NCI-H2171 treated with DMSO at 0.1 percent for 48 hours (cell line): ENCODE data around the gene TMEM14A.
"Not testable (repeated sequence)": the region's sequence is repeated elsewhere in the genome, so short reads cannot be mapped to it uniquely, and the experiment has no call there.

Source experiments
- DNase-seq: peaks from one replicate; lab custom pipeline; 2025; lab: John Stamatoyannopoulos, UW

Gene TMEM14A, protein sequence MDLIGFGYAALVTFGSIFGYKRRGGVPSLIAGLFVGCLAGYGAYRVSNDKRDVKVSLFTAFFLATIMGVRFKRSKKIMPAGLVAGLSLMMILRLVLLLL

DNA sequence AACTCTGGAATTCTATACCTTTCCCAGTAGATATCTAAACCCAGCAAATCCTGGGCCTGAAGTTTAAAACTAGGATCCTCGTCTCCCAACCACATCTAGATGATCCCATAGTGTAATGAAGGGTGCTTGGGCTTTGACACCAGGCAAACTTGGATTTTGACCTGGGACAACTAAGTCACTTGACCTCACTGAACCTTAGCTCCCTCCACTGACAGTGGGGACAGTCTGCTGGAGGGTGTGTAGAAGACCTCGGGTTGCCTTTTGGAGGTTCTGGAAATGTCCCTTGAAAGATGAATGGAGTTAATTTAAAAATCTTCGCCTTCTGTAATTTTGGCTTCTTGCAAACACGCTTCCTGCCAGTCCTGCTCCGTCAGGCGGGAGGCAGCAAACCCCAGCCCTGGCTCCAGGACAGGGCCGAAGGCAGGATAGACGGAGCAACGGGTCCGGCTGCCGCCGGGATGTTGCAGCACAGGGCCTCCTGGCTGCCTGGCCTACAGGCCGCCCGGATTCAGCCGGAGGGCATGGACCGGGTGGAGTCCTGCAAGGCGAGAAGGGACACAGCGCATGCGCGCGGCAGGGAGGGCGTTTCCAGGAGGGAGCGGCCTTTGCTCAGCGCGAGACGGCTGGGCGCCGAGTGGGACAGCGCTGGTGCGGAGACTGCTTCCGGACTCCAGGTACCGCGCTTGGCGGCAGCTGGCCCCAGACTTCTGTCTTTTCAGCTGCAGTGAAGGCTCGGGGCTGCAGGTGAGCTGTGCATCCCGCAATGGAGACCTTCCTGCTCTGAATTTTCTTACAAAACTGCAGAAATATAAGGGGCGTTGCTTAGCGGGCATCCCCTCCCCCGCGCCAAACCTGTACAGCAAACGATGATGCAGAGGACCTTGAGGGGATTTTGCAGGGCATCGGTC lies at the start of gene TMEM14A:
Gene TMEM14A (plus strand): TSS at position 612 of the 908 bp plus-strand sequence. CDS start 5,990 bp downstream, outside the sequence.
- peak; percentile 86 for DNase-seq

DNA sequence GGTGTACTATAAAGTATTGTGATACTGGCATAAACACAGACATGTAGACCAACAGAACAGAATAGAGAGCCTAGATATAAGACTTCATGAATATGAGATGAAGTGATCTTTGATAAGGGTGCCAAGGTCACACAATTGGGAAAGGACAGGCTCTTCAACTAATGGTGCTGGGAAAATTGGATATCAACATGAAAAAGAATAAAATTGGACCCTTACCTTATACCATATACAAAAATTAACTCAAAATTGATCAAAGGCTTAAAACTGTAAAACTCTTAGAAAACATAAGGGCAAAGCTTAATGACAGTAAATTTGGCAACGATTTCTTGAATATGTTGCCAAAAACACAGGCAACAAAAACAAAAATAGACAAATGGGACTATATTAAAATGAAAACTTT lies 49.3 kb upstream of the TMEM14A start:
- no peak for DNase-seq

DNA sequence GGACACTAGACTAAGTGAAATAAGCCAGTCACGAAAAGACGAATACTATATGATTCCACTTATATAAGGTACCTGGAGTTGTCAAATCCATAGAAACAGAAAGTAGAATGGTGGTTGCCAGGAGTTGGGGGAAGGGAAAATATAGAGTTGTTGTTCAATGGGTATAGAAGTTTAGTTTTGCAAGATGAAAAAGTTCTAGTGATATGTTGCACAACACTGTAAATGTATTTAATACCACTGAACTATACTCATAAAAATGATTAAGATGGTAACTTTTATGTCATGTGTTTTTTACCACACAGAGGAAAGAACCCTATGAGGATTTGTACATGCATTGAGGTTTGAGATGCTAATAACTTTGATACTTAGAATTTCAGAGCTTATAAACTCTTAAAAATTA lies 48.1 kb upstream of the TMEM14A start:
- no peak for DNase-seq

DNA sequence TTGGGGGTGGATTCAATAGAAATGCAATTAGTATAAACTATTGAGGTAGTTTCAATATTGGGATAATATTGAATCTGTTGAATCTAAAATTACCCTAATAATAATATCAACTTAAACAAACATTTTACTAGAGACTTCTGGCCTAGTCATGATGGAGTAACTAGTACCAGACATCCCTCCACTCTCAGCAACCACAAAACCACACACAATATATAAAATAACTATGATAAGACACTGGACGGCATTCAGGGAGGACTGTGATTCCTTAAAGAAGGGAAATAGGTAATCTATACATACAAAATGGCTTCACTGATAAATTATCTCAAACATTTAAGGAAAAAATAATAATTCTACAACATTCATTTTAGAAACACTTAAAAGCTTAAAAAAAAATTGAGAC lies 38.9 kb upstream of the TMEM14A start:
- no peak for DNase-seq

DNA sequence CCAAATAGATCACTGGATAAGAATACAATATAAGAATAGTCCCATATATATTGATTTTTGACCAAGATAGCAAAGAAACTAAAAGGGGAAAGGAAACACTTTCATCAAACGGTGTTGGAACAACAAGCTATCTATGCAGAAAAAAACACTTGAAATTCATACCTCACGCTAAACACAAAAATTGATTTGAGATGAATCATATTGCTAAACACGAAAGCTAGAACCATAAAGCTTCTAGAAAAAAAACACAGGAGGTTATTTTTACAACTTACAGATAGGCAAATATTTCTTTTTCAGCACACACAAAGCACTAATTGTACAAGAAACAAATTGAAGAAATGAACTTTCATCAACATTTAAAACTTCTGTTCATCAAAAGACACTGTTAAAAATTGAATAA lies 36.7 kb upstream of the TMEM14A start:
- no peak for DNase-seq

DNA sequence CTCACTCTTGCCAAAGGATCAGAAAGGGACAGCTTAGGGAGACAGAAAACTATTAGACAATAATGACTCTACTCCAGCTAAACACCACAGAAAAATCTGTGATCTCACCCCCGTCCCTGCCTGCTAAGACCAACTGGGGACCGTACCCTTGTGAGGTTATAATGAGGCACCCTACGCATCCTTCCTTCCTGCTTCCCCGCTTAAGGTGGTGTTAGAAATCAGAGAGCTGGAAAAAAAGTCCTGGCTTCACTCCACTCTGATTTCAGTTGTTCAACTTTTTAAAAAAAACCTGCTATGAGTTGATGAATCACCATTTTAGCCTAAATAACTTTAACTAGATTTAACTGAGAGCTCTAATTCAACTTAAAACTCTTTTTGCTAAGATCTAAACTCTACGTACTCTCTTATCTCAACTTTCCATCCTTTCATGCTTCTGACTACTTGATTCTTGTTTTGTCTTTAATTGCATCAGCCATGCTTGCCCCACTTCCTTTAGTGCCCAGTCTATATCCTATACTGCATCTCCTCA lies 35.8 kb upstream of the TMEM14A start:
- no peak for DNase-seq

DNA sequence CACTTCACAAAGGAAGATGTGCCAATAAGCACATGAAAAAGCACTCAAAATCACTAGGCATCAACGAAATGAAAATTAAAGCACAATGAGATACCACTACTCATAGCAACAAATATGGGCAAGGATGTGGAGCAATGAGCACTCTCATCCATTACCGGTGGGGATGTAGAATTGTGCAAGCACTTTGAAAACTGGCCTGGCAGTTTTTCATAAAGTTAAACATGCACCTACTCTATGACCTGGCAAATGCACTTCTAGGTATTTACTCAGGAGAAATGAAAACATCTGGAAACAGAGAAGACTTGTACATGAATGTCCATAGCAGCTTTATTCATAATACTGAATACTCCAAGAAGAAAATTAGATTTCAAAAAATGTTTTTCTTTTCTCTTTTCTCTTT lies 34.1 kb upstream of the TMEM14A start:
- DNase-seq: no peak

DNA sequence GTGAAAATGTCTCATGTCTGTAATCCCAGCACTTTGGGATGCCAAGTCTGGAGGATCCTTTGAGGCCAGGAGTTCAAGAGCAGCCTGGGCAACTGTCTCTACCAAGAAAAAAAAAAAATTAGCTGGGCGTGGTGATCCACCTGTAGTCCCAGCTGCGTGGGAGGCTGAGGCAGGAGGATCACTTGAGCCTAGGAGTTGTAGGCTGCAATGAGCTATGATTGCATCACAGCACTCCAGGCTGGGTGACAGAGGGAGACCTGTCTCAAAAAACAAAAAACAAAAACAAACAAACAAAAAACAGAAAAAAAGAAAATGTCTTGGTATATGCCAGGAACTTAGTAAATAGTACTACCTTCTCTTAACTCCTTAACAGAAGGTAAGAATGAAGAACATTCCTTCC lies 31.4 kb upstream of the TMEM14A start:
- DNase-seq: no peak

DNA sequence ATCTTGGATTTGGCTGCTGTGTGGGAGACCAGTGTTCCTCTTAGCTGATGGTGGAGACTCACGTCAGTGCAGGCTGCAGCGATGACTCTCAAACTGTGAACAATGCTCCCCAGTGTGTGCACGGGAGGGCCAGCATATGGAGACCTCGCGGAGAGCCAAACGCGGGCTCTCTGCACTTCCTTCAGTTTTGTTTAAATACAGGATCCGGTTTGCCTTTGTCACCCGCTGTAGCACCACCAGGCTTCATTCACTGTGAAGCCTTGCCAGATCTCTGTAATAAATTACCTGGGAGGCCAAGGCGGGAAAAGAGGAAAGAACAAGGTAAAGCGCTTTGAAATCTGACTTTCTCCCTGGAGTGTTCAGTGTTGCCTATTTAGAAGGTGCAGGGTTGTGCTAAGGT lies 30.7 kb upstream of the TMEM14A start:
- DNase-seq: no peak

DNA sequence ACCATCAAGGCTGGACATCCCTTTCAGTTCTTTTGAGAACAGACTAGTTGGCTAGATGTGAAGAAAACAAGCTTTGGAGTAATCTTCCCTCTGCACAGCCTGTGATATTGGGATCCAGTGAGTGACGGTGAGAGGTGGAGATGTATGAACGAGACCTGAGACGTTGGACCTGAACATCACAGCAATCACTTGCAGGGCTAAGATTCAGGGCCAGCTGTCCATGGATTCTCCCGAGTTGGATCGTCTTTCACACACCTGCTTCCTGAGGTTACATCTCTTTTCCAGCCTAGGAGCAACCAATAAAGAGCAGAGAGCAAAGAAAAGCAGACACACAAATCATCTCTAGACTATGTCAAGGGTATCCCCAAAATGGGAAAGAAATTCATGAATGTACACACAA lies 30.0 kb upstream of the TMEM14A start:
- DNase-seq: peak; percentile 46

DNA sequence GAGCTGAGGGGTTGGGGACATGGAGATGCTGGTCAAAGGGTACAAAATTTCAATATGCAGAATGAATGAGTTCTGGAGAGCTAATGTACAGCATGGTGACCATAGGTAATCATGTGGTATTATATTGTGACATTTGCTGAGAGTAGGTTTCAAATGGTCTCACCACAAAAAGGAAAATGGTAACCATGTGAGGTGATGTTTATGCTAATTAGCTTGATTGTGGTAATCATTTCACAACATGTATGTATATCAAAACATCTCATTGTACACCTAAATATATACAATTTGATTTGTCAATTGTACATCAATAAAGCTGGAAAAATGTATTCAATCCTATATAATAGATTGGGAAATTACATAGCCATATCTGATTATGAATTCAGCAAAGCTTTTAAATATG lies 29.5 kb upstream of the TMEM14A start:
- DNase-seq: no peak

DNA sequence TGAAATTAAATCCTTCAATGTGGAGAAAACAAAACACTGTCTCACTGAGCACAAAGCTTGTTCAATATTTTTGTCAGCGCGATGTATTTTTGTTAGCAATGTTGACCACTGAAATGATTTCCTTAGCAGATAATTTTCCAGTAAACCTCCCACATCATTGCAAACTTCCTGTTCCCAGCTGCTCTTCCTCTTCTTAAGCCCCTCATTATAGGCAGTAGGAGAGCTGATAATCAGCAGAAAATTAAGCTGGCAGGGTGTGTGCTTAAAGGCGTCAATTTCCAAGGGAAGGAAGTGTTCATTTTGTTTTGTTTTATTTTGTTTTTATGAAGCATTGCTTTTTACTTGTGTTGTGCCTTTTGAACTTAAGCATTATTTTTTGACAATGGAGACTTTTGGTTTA lies 29.1 kb upstream of the TMEM14A start:
- no peak for DNase-seq

DNA sequence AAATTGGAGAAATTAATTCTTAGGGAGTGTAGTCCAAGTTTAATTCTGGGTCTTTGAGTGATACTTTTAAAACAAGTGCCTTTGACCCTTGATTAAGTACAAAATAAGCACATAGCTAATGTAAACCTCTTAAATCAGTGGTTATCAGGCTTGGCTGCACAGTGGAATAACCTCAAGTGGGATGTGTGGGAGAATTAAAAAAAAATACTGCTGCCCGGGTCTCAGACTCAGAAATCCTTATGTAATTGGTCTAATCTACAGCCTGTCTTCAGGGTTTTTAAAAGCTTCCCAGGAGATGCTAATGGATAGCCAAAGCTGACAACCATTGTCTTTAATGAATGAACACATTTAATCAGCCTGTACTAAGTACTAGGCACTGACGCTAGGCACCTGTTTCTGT lies 28.5 kb upstream of the TMEM14A start:
- no peak for DNase-seq

DNA sequence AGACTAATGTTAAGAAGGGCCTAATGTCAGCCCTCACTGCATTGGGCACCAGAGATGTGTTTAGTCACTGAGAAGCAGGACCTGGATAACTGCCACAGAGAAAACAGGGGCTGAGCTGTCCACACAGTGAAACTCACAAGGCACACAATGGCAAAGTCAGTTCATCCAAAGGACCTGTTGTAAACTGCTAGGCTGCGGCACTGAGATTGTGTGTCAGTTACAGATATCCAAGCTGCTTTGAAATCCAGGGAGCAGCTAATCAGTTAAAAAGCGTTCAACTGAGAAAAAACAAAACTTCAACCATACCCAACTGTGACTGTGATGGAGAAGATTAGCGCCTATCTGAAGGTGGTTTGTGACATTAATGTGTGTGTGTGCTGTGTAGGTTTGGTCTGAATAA lies 27.8 kb upstream of the TMEM14A start:
- no peak for DNase-seq

DNA sequence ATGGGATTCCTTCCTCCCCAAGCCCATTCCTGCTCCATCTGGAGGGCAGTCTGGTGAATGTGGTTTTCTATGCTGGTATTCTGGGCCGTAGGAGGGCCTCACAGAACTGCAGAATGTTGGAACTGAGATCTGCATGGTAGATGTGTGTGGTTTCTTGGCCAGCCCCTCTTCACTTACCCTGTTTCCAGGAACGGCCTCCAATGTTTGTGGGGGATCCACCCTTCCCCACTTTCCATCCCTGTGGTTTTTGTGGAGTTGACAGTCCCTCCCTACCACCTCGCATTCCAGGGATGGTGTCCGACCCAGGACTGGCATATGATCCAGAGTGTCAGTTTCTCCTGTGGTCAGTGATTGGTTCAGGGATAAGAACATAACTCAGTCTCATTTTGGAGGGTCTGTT lies 26.7 kb upstream of the TMEM14A start:
- DNase-seq: no peak

DNA sequence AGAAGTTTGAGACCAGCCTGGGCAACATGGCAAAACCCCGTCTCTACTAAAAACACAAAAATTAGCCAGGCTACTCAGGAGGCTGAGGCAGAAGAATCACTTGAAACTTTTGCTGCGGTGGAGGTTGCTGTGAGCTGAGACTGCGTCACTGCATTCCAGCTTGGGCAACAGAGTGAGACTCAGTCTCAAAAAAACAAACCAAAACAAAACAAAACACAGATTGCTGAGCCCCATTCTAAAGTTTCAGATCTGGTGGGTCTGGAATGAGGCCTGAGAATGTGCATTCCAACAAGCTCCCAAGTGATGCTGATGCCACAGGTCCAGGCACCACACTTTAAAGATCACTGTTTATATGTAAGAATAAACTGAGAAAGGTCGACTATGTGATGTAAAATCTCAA lies 24.9 kb upstream of the TMEM14A start:
- no peak for DNase-seq

DNA sequence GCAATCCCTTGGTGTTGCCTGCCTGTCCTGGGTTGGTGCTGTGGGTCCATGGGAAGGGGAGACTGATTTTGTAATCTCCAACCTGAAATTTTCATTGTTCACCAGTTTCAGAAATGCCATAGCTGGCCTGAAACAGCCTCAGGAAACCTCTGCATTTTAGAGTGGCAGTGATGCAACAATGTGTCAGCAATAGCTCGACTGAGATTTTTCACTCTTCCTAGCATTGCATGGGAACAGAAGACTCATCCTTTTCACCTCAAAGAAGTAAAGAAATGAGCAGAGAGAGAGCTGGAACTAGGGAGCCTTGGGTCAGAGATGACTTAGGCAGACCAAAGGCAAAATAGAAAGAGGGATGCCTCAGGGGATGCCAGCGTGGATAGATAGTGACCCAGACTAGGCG lies 23.7 kb upstream of the TMEM14A start:
- DNase-seq: no peak

DNA sequence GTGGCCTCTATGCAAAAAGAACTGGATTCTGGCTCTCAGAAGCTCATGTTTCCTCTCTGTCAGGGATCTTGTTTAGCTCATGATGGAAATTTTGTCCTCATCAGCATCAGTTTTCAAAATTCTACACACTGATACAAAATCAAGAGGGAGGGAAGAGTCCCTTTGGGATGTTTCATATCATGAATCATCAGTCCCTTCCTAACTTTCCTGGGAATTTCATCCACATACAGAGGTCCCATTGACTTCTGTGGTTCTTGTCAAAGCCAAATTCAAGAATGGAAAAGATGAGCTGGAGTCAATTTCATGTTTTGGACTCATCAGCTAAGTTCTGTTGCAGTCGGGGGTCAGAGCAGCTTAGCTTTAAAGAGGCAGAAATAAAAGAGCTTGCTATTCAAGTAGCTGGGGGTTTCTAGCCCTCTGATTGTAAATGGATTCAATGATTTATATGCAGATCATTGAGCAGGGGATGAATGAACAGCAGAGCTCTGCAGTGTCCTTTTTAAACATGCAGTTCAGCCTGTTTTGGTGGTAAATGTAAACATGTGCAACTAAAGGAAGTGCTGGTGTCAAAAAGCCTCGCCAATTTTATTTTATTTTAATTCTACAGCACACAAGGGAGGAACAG lies 21.3 kb upstream of the TMEM14A start:
- no peak for DNase-seq

DNA sequence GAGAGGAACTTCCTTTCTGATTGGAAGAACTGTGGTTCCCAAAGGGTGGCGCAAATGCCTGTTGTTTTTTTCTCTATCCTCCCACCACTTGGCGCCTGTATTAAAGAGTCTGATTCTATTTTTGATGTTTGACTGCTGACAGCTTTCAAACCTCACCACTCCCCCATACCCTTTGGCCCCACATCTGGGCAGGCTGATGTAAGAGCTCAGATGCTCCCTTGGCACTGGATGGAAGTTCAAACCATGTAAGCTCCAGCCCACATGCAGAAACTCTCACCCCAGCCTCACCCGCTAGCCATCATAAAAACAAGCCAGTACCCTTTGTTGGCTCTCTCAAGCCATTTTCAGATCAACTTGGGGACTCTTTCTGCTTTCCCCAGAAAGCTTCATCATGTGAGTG lies 20.0 kb upstream of the TMEM14A start:
- DNase-seq: no peak

DNA sequence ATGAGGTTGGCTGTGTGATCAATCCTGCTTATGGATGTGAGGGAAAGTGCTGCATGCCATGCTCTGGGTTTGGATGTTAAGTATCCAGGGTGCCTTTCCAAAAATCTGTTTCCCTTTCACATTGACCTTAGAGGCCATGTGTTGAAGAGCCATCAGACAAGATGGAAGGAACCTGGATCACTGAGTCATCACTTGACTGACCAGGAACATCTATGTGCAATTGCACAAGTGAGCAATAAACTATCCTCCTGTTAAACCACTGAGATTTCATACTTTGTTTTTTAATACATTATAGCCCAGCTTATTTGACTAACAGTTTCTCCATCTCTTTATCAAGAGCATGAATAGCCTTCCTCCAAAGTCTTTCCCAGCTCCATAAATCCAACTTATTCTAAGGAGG lies 17.8 kb upstream of the TMEM14A start:
- no peak for DNase-seq

DNA sequence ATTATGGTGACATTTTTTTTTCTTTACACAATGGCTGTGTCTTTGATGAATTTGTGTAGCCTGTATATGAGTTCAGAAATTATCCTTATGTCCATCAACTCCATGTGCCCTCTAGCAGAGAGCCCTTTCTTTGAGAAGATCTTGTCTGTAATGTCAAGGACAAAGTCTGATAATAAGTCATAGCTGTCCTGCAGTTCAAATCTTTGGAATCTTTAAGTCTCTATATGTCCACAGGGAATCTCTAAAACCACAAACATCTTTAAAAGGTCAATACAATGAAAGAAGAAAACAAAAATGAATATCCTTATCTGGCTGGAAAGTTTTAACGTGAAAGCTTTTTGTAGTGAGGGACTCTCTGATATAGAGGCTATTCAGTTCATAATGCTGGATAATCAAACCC lies 16.9 kb upstream of the TMEM14A start:
- DNase-seq: no peak

DNA sequence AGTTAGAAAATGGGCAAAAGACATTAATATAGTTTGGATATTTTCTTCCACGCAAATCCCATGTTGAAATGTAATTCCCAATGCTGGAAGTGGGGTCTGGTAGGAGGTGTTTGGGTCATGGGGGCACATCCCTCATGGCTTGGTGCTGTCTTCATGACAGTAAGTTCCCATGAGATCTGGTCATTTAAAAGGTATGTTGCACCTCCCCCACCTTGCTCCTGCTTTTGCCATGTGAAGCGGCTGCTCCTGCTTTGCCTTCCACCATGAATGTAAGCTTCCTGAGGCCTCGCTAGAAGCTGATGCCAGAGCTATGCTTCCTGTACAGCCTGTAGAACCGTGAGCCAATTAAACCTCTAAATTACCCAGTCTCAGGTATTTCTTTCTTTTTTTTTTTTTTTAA lies 16.3 kb upstream of the TMEM14A start:
- no peak for DNase-seq

DNA sequence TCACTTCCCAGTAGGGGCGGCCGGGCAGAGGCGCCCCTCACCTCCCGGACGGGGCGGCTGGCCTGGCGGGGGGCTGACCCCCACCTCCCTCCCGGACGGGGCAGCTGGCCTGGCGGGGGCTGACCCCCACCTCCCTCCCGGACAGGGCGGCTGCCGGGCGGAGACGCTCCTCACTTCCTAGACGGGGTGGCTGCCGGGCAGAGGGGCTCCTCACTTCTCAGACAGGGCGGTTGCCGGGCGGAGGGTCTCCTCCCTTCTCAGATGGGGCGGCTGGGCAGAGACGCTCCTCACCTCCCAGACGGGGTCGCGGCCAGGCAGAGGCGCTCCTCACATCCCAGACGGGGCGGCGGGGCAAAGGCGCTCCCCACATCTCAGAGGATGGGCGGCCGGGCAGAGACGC lies 15.0 kb upstream of the TMEM14A start:
- DNase-seq: not testable (repeated sequence)
